Peyer's patch (tissue), 4 donors: ENCODE data around the gene DUSP28. TPM values are rescaled to one million over a fixed set of nuclear protein-coding genes. Genes with fewer than 3 reads are reported as not detected.

Experiments used
- DNase-seq, 3 donors: peaks; one replicate each; pipeline ENCODE4 v3.0.0-alpha.2; 2017 to 2019
- H3K27ac ChIP-seq, 4 donors: fragments of 200-600 bp; sonication (generic); one replicate each; pipeline ENCODE4 v1.5.1; 2016 to 2019
- H3K27me3 ChIP-seq, 2 donors: fragments of 200-600 bp; sonication (generic); one replicate each; pipeline ENCODE4 v1.5.1; 2019
- H3K36me3 ChIP-seq, 3 donors: fragments of 200-600 bp; sonication (generic); one replicate each; pipeline ENCODE4 v1.5.1; 2016 to 2019
- H3K4me1 ChIP-seq, 4 donors: fragments of 200-600 bp; sonication (generic); one replicate each; pipeline ENCODE4 v1.5.1; 2016 to 2019
- H3K4me3 ChIP-seq, 4 donors: fragments of 200-600 bp; sonication (generic); 1 replicate in 3 of 4; 2 replicates in 1 of 4; pipeline ENCODE4 v1.5.1; 2016 to 2019; ENCODE audit warnings: mild to moderate bottlenecking in 1 of 4
- H3K9me3 ChIP-seq, 4 donors: fragments of 200-600 bp; sonication (generic); one replicate each; pipeline ENCODE4 v1.5.1; 2016 to 2019; ENCODE audit warnings: mild to moderate bottlenecking in 1 of 4
- POLR2A ChIP-seq, 2 donors: fragments of 450-650 bp; IDR thresholded peaks; one replicate each; pipeline ENCODE4 v1.5.1; 2017; ENCODE audit warnings: antibody characterized with exemption in 2 of 2, mild to moderate bottlenecking in 2 of 2, moderate library complexity in 2 of 2
- total RNA-seq, 4 donors: library from RNA; depleted of rRNA; stranded (reverse); fragments of >200 nt; gene quantifications; one replicate each; pipeline ENCODE4 v1.1.0, GENCODE V29; 2016
- TF ChIP-seq, protein P1 (sequence below), 6 experiments: fragments of 450-650 bp in 4 of 6; fragments of 200-600 bp in 2 of 6; sonication (generic) in 1 of 6; IDR thresholded peaks; one replicate each; pipeline ENCODE4 v1.5.1; 2017 to 2019; ENCODE audit warnings: antibody characterized with exemption in 6 of 6, mild to moderate bottlenecking in 3 of 6, moderate library complexity in 1 of 6

The DUSP28 gene
- total RNA-seq, 4 donors from 2014 or later = 4.2 to 10.1 (median 7.1) TPM

GRCh38 chr2:240570531-240571313 is 10.6 kb downstream of the DUSP28 start:
- peak in 2 of 3 donors; percentile 37 to 43 for DNase-seq
- Histone ChIP-seq H3K4me1 (peaks cover 0 to 45% (median 34%) of the 10 kb centered on the region in 4 donors), H3K27ac (no peak overlapping the region), H3K4me3 (peak overlapping the region in 1 of 4 donors; percentile 98), H3K36me3 (peaks cover 0 to 38% (median 0%) of the 10 kb centered on the region in 3 donors), H3K9me3 (no peaks in the 10 kb centered on the region), H3K27me3 (no peaks in the 10 kb centered on the region)
- TF ChIP-seq, protein P1, sequence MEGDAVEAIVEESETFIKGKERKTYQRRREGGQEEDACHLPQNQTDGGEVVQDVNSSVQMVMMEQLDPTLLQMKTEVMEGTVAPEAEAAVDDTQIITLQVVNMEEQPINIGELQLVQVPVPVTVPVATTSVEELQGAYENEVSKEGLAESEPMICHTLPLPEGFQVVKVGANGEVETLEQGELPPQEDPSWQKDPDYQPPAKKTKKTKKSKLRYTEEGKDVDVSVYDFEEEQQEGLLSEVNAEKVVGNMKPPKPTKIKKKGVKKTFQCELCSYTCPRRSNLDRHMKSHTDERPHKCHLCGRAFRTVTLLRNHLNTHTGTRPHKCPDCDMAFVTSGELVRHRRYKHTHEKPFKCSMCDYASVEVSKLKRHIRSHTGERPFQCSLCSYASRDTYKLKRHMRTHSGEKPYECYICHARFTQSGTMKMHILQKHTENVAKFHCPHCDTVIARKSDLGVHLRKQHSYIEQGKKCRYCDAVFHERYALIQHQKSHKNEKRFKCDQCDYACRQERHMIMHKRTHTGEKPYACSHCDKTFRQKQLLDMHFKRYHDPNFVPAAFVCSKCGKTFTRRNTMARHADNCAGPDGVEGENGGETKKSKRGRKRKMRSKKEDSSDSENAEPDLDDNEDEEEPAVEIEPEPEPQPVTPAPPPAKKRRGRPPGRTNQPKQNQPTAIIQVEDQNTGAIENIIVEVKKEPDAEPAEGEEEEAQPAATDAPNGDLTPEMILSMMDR (IDR thresholded peaks at IDR 0.05) = no peak
- TF ChIP-seq POLR2A (IDR thresholded peaks at IDR 0.05) = no peak

DNA sequence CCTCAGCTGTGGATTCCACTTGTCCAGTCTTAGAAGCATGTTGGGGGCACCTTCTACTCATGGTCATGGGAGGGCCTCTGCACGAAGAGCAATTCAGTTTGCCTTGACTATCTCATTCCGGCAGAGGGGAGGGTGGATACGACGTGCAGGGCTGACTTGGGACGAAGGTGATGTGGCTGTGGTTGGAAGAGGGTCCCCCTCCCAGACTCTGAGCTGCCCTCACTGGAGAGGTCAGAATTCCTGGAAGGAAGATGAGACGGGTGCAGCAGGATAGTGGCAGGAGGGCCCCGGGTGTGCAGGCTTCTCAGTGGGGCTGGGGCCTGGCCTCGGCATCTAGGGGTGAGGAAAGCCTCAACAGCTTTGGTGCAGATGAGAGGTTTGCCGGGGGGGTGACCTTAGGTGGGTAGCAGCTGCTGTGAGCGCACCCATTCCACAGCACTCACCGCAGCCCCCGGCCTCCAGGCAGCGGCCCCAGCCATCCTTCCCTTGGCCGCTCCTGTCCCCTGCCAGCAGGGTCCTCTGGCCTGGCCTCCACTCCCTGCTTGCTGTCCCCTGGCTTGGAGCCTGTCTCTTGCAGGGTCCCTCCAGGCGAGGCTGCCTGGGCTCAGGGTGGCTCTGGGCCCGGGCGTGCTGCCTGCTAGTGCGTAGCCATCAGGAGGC is 11.3 kb downstream of the DUSP28 start:
- Histone ChIP-seq H3K27me3 (no peaks in the 10 kb centered on the region), H3K36me3 (peaks cover 0 to 45% (median 0%) of the 10 kb centered on the region in 3 donors), H3K27ac (no peak overlapping the region), H3K4me1 (peaks cover 0 to 38% (median 28%) of the 10 kb centered on the region in 4 donors), H3K4me3 (no peak overlapping the region), H3K9me3 (no peaks in the 10 kb centered on the region)
- peak in 2 of 3 donors; percentile 36 to 44 for DNase-seq
- TF ChIP-seq, protein P1 (IDR thresholded peaks at IDR 0.05) = no peak
- TF ChIP-seq POLR2A (IDR thresholded peaks at IDR 0.05) = no peak

GRCh38 chr2:240572141-240573031 is 12.2 kb downstream of the DUSP28 start:
- Histone ChIP-seq H3K4me3 (no peak overlapping the region), H3K27ac (no peak overlapping the region), H3K4me1 (peaks cover 0 to 30% (median 20%) of the 10 kb centered on the region in 4 donors), H3K27me3 (no peaks in the 10 kb centered on the region), H3K36me3 (peaks cover 0 to 55% (median 0%) of the 10 kb centered on the region in 3 donors), H3K9me3 (no peaks in the 10 kb centered on the region)
- TF ChIP-seq POLR2A (IDR thresholded peaks at IDR 0.05) = no peak
- TF ChIP-seq, protein P1 (IDR thresholded peaks at IDR 0.05) = no peak
- DNase-seq = peak in 2 of 3 donors; percentile 38 to 43

GRCh38 chr2:240573071-240573515 is 12.9 kb downstream of the DUSP28 start:
- DNase-seq = peak in 2 of 3 donors; percentile 43 to 48
- Histone ChIP-seq H3K36me3 (peaks cover 0 to 62% (median 0%) of the 10 kb centered on the region in 3 donors), H3K4me3 (no peak overlapping the region), H3K27me3 (no peaks in the 10 kb centered on the region), H3K9me3 (no peaks in the 10 kb centered on the region), H3K4me1 (peaks cover 0 to 23% (median 15%) of the 10 kb centered on the region in 4 donors), H3K27ac (no peak overlapping the region)
- TF ChIP-seq, protein P1 (IDR thresholded peaks at IDR 0.05) = no peak
- no peak for TF ChIP-seq POLR2A (IDR thresholded peaks at IDR 0.05)
